Erythroblast (primary cell): ENCODE data around the gene POU6F2.
"Not testable (repeated sequence)": the region's sequence is repeated elsewhere in the genome, so short reads cannot be mapped to it uniquely, and the experiment has no call there.

ENCODE experiments used
- DNase-seq, 2 experiments: peaks; one replicate each; lab custom pipeline; 2025; lab: John Stamatoyannopoulos, UW
- GATA1 ChIP-seq: IDR thresholded peaks from 2 replicates; pipeline ENCODE4 v1.6.1; 2011; ENCODE audit warnings: low read depth, mild to moderate bottlenecking, control low read depth, low read length, moderate library complexity
- POLR2A ChIP-seq: IDR thresholded peaks from 2 replicates; pipeline ENCODE4 v1.6.1; 2011; ENCODE audit warnings: mild to moderate bottlenecking, low read length

Gene POU6F2

DNA sequence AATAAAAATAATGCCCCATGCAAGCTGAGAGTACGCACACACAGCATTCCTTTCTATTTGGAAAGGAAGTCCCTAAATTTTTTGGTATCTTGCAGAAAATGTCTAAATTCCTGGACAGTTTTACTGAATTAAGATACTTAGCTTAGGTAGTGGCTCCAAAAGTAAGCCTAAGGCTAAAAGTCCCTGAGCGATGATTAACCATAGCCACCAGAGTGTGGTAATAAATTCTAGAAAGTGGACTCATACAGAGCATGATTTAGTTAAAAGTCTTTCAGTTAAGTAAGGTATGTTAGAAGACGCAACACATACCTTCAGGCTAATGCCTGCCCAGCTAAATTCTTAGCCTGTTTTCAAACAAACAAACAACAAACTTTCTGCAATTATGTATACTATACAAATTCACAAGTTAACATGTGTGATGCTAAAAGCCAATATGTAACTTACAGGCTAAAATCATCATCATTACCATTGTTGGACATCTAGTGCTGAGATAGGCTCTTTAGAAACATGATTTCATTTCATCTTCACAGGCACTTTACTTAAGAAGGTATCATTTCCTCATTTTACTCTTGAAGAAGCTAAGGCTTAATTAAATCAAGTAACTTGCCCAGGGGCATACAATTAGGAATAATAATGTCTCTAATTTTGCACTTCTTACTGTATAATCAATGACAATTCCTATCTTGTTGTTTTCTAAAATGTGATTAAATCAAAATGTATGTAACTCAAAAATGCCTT lies 327.1 kb downstream of the POU6F2 start:
- no peak for TF ChIP-seq POLR2A
- TF ChIP-seq GATA1: no peak
- DNase-seq: no peak

DNA sequence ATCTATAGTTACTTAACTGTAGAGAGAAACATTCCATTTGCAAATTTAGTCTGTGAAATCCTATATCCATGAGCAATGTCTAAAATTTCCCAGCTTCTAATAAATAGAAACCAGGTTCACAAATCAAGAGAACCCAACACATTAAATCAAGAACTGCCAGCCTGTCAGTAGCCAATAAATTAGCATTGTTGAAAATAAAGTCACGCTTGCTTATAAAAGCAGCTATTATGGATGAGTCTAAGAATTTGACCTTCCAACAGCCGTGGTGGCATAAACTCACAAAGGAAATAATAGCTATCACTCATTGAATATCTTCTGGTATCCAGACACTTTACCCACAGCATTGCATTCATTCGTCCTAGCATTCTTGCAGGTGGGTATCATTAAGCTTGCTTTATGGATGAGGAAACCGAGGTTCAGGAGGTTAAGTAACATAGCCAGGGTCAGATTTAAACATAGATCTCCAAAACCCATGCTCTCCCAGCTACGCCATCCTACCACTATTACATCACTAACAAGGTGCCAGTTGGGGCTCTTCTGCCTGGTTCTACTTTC lies 328.4 kb downstream of the POU6F2 start:
- DNase-seq: no peak
- TF ChIP-seq POLR2A (no peak), GATA1 (no peak)

GRCh38 chr7:39310699-39311098 lies 333.0 kb downstream of the POU6F2 start:
- no peak for DNase-seq
- TF ChIP-seq GATA1: no peak

DNA sequence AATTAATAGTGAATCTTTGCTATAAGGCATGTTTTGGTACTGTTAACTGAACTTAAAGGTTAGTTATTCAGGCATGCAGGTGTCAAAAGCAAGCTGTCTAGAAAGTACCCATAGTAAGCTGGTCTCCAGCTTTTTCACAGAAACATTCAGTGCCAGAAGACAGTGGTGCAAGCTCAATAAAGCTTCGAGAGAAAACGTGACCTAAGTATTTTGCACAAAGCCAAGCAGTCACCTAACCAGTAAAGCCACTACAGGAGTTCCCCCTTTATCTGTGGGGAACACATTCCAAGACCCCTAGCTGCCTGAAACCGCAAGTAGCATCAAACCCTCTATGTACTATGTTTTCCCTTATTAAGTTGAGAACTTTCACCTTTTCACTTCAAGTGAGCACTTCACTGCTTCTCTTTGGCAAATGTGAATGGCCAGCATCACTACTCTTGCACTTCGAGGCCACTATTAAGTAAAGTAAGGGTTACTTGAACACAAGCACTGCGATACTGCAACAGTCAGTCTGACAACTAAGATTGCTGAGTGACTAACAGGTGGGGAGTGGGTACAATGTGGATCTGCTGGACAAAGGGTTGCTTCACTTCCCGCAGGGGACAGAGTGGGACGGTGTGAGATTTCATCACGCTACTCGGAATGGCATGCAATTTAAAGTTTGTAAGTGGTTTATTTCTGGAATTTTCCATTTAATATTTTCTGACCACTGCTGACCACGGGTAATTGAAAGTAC lies 334.7 kb downstream of the POU6F2 start:
- no peak for DNase-seq
- TF ChIP-seq POLR2A (no peak), GATA1 (no peak)

GRCh38 chr7:39313376-39313775 lies 335.7 kb downstream of the POU6F2 start:
- no peak for DNase-seq
- TF ChIP-seq POLR2A (no peak), GATA1 (no peak)

DNA sequence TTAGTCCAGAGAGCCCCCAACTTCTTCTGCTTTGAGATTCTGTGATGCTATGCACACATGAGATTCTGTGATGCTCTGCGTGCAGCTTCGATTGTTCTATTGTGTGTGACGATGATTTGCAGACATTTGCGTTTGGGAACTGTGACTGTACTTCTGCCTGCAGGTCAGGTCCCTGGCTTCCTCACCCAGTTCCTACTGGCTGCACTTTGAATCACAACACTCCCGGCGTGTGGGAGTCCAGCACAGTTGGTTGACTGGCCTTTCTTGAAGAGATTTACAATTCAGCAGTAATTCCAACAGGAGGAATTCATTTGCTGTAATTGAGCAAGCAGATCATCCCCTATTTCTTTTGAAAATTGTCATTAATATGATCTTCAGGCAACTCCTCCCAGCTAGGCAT lies 336.3 kb downstream of the POU6F2 start:
- DNase-seq: no peak
- TF ChIP-seq GATA1 (no peak), POLR2A (no peak)

- no peak for TF ChIP-seq POLR2A
- TF ChIP-seq GATA1: no peak
These were observed 339.4 kb downstream of the POU6F2 start for GRCh38 chr7:39317107-39317506.

DNA sequence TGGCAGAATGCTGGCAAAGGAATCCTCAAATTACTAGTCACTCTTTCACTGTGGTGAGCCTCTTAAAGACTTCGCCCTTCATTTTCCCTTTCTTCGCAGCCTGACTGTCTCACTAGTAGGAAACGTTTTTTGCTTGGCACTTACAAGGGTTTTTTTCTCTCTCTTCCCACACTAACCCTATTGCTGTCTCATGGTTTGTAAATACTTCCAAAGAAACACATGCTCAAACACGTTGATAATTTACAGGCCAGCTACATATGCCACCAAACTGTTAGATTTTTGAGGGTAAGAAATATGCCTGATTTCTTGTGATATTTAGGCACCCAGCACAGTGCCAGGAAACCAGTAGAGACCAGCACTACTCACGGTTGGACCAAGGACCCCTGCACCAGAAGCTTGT lies 340.2 kb downstream of the POU6F2 start:
- no peak for DNase-seq
- TF ChIP-seq GATA1 (no peak), POLR2A (no peak)

More at GRCh38 chr7:39317107-39317506, 339.4 kb downstream of the POU6F2 start:
- no peak for DNase-seq

- no peak for TF ChIP-seq POLR2A
- TF ChIP-seq GATA1: no peak
- DNase-seq: no peak
These were observed 343.5 kb downstream of the POU6F2 start for GRCh38 chr7:39321245-39321644.

DNA sequence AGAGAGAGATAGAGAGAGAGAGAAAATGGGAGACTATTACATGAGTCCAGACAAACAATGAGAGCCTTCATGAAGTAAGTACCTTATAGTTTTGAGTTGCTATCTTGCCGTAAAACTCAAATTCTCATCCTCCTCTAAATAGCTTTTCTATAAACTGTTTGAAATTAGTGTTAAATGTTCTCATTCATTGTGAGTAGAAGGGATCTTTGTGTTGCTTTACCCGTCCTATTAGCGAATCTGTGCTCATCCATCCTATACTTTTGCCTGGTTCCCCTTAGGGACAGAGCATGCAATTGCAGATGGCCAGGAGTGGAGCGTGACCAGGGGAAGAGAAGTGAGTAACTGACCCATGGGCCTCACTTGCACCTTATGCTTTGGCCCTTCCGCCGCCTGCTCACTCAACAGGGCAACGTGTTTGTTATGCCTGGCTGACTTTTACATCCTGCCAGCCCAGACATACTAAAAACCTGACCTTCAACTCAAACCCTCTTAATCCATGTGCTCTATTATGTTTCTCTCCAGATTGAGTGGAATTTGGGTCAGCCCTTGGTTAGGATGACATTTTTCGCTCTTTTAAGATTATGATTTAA lies 344.3 kb downstream of the POU6F2 start:
- DNase-seq: no peak
- TF ChIP-seq POLR2A (no peak), GATA1 (no peak)

- TF ChIP-seq POLR2A (no peak), GATA1 (no peak)
- no peak for DNase-seq
These were observed 346.5 kb downstream of the POU6F2 start for GRCh38 chr7:39324139-39324760.

DNA sequence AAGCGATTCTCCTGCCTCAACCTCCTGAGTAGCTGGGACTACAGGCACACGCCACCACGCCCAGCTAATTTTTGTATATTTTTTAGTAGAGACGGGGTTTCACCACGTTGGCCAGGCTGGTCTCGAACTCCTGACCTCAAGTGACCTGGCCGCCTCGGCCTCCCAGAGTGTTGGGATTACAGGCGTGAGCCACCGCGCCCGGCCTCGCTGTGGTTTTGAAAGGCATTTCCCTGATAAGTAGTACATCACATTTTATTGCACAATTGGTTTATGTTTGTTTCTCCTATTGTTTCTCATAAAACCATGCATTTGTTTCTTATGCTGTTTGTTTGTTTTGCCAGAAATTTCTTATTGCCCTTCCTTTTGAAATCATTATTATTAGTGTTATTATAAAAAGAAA lies 353.9 kb downstream of the POU6F2 start:
- not testable (repeated sequence) for DNase-seq

DNA sequence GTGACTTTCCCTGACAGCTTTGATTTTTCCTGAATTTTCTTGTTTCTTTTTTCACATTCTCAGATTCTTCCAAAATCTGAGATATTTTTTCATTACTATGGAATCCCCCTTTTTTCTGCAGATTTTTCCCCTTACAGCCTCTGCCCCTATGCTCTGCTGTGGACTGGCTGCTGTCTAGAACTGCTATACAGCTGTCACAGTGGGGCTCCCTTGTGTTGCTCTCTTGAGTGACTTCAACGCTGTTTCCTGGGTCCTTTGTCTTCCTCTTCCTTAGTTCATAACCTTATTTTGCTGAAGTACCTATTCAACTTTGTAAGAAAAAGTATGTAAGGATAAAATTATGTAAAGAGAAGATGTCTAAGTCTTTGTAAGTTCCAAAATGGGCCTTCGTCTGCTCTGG lies 354.4 kb downstream of the POU6F2 start:
- no peak for TF ChIP-seq GATA1
- TF ChIP-seq POLR2A: no peak
- no peak for DNase-seq

GRCh38 chr7:39333701-39334100 lies 356.0 kb downstream of the POU6F2 start:
- TF ChIP-seq POLR2A: no peak
- TF ChIP-seq GATA1: no peak
- no peak for DNase-seq
